ENCODE measurements around the gene BUB1B.

- TF ChIP-seq CTCF (conservative IDR thresholded peaks at IDR 0.05 in 1 of 2, IDR thresholded peaks at IDR 0.05 in 1 of 2; ENCODE audit: extremely low read depth in 1 of 2, insufficient read depth in 1 of 2, low read depth in 1 of 2, low read length in 2 of 2): no peak
- no peak for TF ChIP-seq EZH2 (IDR thresholded peaks at IDR 0.05; ENCODE audit: borderline replicate concordance, low read length)
These were observed 69.1 kb downstream of the BUB1B start for GRCh38 chr15:40229956-40230355.

Data from mammary epithelial cell (primary cell).